CD4-positive, alpha-beta T cell treated with Interleukin-2 at 100 ng/mL for 4 hours (primary cell): Measurements from ENCODE around the gene EEF1AKMT2.
"Not testable (repeated sequence)": the region's sequence is repeated elsewhere in the genome, so short reads cannot be mapped to it uniquely, and the experiment has no call there.

ENCODE experiments used
- DNase-seq: peaks from one replicate; pipeline ENCODE4 v3.0.0-alpha.2; 2020; ENCODE audit warnings: low spot score

Gene EEF1AKMT2

GRCh38 chr10:124791547-124792348 lies at the start of gene EEF1AKMT2:
Gene EEF1AKMT2, minus strand, starts transcription at chr10:124791887. Its CDS starts 54 bp downstream, at chr10:124791833.
- DNase-seq, result peak; percentile 84

GRCh38 chr10:124837687-124838086 lies 46.0 kb upstream of the EEF1AKMT2 start:
- no peak for DNase-seq

GRCh38 chr10:124831116-124831515 lies 39.4 kb upstream of the EEF1AKMT2 start:
- DNase-seq, result no peak

GRCh38 chr10:124830445-124830844 lies 38.8 kb upstream of the EEF1AKMT2 start:
- no peak for DNase-seq

- DNase-seq, result no peak
Measured at GRCh38 chr10:124829447-124830115, 37.9 kb upstream of the EEF1AKMT2 start.

- DNase-seq, result peak; percentile 21
Measured at GRCh38 chr10:124827474-124827873, 35.8 kb upstream of the EEF1AKMT2 start.

- no peak for DNase-seq
Measured at GRCh38 chr10:124826262-124826661, 34.6 kb upstream of the EEF1AKMT2 start.

GRCh38 chr10:124825702-124826101 lies 34.0 kb upstream of the EEF1AKMT2 start:
- DNase-seq, result no peak

- DNase-seq, result not testable (repeated sequence)
Measured at GRCh38 chr10:124824932-124825331, 33.2 kb upstream of the EEF1AKMT2 start.

GRCh38 chr10:124824507-124824906 lies 32.8 kb upstream of the EEF1AKMT2 start:
- no peak for DNase-seq

- no peak for DNase-seq
Measured at GRCh38 chr10:124821520-124821919, 29.8 kb upstream of the EEF1AKMT2 start.

GRCh38 chr10:124820121-124820520 lies 28.4 kb upstream of the EEF1AKMT2 start:
- no peak for DNase-seq

GRCh38 chr10:124802313-124802675 lies 10.6 kb upstream of the EEF1AKMT2 start:
- DNase-seq, result no peak

- DNase-seq, result no peak
Measured at GRCh38 chr10:124799211-124799610, 7.5 kb upstream of the EEF1AKMT2 start.

GRCh38 chr10:124798781-124799180 lies 7.1 kb upstream of the EEF1AKMT2 start:
- DNase-seq, result no peak

GRCh38 chr10:124798364-124798763 lies 6.7 kb upstream of the EEF1AKMT2 start:
- DNase-seq, result no peak

GRCh38 chr10:124792998-124793352 lies 1.3 kb upstream of the EEF1AKMT2 start:
- DNase-seq, result no peak

- DNase-seq, result not testable (repeated sequence)
Measured at GRCh38 chr10:124782900-124783299, 8.8 kb downstream of the EEF1AKMT2 start.

- no peak for DNase-seq
Measured at GRCh38 chr10:124768791-124769190, 22.9 kb downstream of the EEF1AKMT2 start.

- no peak for DNase-seq
Measured at GRCh38 chr10:124765256-124765655, 26.4 kb downstream of the EEF1AKMT2 start.

- no peak for DNase-seq
Measured at GRCh38 chr10:124763267-124763666, 28.4 kb downstream of the EEF1AKMT2 start.

GRCh38 chr10:124762281-124762680 lies 29.4 kb downstream of the EEF1AKMT2 start:
- no peak for DNase-seq

- no peak for DNase-seq
Measured at GRCh38 chr10:124756156-124756903, 35.4 kb downstream of the EEF1AKMT2 start.
